Right cardiac atrium (tissue), 5 donors: ENCODE data around the gene POU2F1. TPM values are rescaled to one million over a fixed set of nuclear protein-coding genes. Genes with fewer than 3 reads are reported as not detected.

ENCODE experiments used
- ATAC-seq, 2 donors: fragments of 200-7000 bp; cut with Tn5 transposase; one replicate each; pipeline versions ENCODE4 v1.8.0 to v1.9.1; 2020; ENCODE audit warnings: moderate library complexity in 2 of 2, mild to moderate bottlenecking in 1 of 2
- DNase-seq, 3 donors: peaks; one replicate each; pipeline ENCODE4 v3.0.0-alpha.2; 2020
- H3K27ac ChIP-seq: one replicate; pipeline ENCODE4 v1.5.1; 2013; ENCODE audit warnings: mild to moderate bottlenecking, low read length, control low read depth, moderate library complexity
- H3K27me3 ChIP-seq: one replicate; pipeline ENCODE4 v1.6.1; 2013; ENCODE audit not compliant: control insufficient read depth, insufficient read depth
- H3K4me1 ChIP-seq: one replicate; pipeline ENCODE4 v1.6.1; 2013; ENCODE audit warnings: low read length; ENCODE audit not compliant: control insufficient read depth, insufficient read depth
- H3K4me3 ChIP-seq: one replicate; pipeline ENCODE4 v1.5.1; 2013; ENCODE audit warnings: low read length, control low read depth
- H3K9me3 ChIP-seq: one replicate; pipeline ENCODE4 v1.6.1; 2013; ENCODE audit warnings: low read length; ENCODE audit not compliant: control insufficient read depth
- WGBS: extraction: QIAGEN DNeasy Blood & Tissue Kit; methylation state at CpG from one replicate; pipeline ENCODE4 v1.1.7; 2013; 5-methylcytosine and 5-hydroxymethylcytosine counted together
- intact Hi-C, 4 donors: fragments of 100-400 bp; cut with DNase I; formaldehyde crosslinking; loops; one replicate each; pipeline versions ENCODE4 v1.11.0 to v1.14.0; 2022 to 2023
- polyA plus RNA-seq: library from polyadenylated mRNA; stranded (reverse); fragments of 200-250 nt; gene quantifications from one replicate; pipeline ENCODE4 v1.2.3, GENCODE V29; 2013
- total RNA-seq, 4 donors: library from RNA; stranded (reverse); fragmentation: NEBNext Ultra II Directional; extraction: Animal tissue kit (Norgen Biotek cat#: 25700); gene quantifications; one replicate each; pipeline ENCODE4 v1.2.1, GENCODE V29; 2021
- donor health status: healthy with polysubstance abuse.
- donor health status: DM: no; HTN: yes; CAD: no.
- donor health status: DM: no; HTN: no; CAD: no.
- donor health status: DM: no; HTN: yes; CAD: no; lungs with severe emphysema.
- donor health status: DM: yes; HTN: yes; CAD: no.

The POU2F1 gene
- total and polyA plus RNA-seq, 5 donors: 3.2 to 12.5 (median 9.6) TPM

DNA sequence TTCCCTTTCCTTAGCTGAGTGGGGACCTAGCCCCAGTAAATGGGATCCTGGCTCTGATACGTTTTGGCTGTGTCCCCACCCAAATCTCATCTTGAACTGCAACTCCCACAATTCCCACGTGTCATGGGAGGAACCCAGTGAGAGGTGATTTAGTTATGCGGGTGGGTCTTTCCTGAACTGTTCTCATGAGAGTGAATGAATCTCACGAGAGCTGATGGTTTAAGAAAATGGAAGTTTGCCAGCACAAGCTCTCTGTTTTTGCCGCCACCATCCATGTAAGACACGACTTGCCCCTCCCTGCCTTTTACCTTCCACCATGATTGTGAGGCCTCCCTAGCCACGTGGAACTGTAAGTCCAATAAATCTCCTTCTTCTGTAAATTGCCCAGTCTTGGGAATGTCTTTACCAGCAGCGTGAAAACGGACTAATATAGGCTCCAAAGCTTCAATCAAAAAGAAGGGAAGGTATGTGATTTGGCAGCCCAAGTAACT is 29.9 kb upstream of the POU2F1 start:
- ATAC-seq (no peak), DNase-seq (no peak)
- no peaks in the 10 kb centered on the region for H3K27me3 ChIP-seq
- no peak overlapping the region for H3K4me3 ChIP-seq
- 82% methylated on average over 9 of the region's 9 CpGs for WGBS
- no peaks in the 10 kb centered on the region for H3K4me1 ChIP-seq
- intact Hi-C loops: no loop called here
- no peaks in the 10 kb centered on the region for H3K9me3 ChIP-seq
- no peak overlapping the region for H3K27ac ChIP-seq

DNA sequence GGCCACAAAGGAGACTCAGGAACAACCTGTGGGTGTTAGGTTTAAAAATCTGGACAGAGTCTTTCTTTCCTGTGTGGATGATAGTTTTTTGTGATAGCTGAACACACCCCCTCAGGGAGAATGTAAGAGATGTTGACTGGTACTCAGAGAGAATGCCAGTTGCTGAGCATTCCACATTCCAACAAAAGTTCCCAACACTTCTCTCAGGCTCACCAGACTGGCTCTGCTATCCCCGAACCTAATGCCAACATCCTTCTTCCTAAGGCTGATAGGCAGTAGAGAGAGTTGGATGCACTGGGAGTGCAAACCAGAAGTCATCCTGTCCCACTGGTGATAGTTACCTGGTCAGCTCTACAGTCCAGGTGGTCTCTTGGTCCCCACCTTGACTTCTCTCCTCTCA is 28.7 kb upstream of the POU2F1 start:
- intact Hi-C loops: no loop called here
- H3K9me3 ChIP-seq: no peaks in the 10 kb centered on the region
- no peaks in the 10 kb centered on the region for H3K27me3 ChIP-seq
- WGBS: 53% methylated on average over 1 of the region's 1 CpG
- ATAC-seq (peak in 1 of 2 donors; percentile 48), DNase-seq (no peak)
- no peaks in the 10 kb centered on the region for H3K4me1 ChIP-seq
- no peak overlapping the region for H3K27ac ChIP-seq
- H3K4me3 ChIP-seq: no peak overlapping the region

- 82% methylated on average over 3 of the region's 3 CpGs for WGBS
- Histone ChIP-seq H3K27ac (no peak overlapping the region), H3K4me3 (no peak overlapping the region), H3K4me1 (no peaks in the 10 kb centered on the region), H3K9me3 (no peaks in the 10 kb centered on the region), H3K27me3 (no peaks in the 10 kb centered on the region)
- intact Hi-C loops: no loop called here
- ATAC-seq (no peak), DNase-seq (no peak)
These were observed 26.5 kb upstream of the POU2F1 start for GRCh38 chr1:167194182-167194581.

DNA sequence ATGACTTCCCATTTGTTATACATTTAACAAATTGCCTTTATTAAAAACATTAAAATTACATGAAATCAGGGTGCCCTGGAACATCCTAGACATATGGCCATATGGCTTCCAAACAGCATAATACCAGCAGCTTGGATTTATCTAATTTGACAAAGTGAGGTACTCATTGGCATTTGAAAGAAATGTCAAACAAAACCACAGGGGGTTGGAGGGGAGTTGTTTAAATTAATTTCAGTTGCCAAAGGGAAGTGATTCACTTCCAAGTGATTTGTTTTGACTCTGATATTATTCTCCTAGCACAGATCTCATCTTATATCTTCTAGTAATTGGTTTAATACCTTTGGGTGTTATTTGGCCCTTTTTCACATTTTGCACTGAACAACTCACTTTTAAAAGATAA is 24.5 kb upstream of the POU2F1 start:
- Histone ChIP-seq H3K9me3 (no peaks in the 10 kb centered on the region), H3K4me3 (no peak overlapping the region), H3K27me3 (no peaks in the 10 kb centered on the region), H3K27ac (no peak overlapping the region), H3K4me1 (no peaks in the 10 kb centered on the region)
- DNase-seq (no peak), ATAC-seq (no peak)
- intact Hi-C loops: no loop called here

GRCh38 chr1:167197236-167197635 is 23.4 kb upstream of the POU2F1 start:
- H3K27ac ChIP-seq: no peak overlapping the region
- no peaks in the 10 kb centered on the region for H3K4me1 ChIP-seq
- no peak overlapping the region for H3K4me3 ChIP-seq
- DNase-seq: no peak
- intact Hi-C loops: no loop called here
- no peaks in the 10 kb centered on the region for H3K27me3 ChIP-seq
- H3K9me3 ChIP-seq: no peaks in the 10 kb centered on the region
- WGBS: 0% methylated on average over 1 of the region's 1 CpG
- no peak for ATAC-seq

- Histone ChIP-seq H3K9me3 (no peaks in the 10 kb centered on the region), H3K4me3 (no peak overlapping the region), H3K27me3 (no peaks in the 10 kb centered on the region), H3K27ac (no peak overlapping the region), H3K4me1 (no peaks in the 10 kb centered on the region)
- ATAC-seq: no peak
- DNase-seq: no peak
- WGBS: 94% methylated on average over 4 of the region's 4 CpGs
- intact Hi-C loops: no loop called here
These were observed 23.0 kb upstream of the POU2F1 start for GRCh38 chr1:167197692-167198091.

GRCh38 chr1:167198518-167199133 is 22.1 kb upstream of the POU2F1 start:
- ATAC-seq (peak; percentile 38 to 44), DNase-seq (no peak)
- intact Hi-C loops: no loop called here
- Histone ChIP-seq H3K4me3 (no peak overlapping the region), H3K27me3 (no peaks in the 10 kb centered on the region), H3K4me1 (no peaks in the 10 kb centered on the region), H3K9me3 (no peaks in the 10 kb centered on the region), H3K27ac (no peak overlapping the region)
- WGBS: 52% methylated on average over 5 of the region's 5 CpGs

DNA sequence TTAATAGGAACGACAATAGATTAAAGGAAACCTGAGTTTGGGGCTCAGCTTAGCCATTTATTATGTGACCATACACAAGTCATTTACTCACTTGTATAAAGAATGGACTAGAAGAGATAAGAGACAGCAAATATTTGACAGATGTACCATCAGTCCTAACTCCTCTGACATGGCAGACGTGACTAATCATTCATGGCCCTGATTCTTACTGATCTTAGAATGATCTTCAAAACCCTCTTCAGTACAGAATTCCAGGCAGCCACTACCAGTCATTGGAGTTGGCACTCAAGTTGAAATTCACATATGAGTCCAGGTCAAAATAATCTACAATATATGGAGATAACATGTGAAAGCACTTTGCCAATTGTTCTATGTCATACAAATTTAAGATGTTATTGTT is 21.0 kb upstream of the POU2F1 start:
- H3K27me3 ChIP-seq: no peaks in the 10 kb centered on the region
- H3K9me3 ChIP-seq: no peaks in the 10 kb centered on the region
- DNase-seq: no peak
- intact Hi-C loops: no loop called here
- WGBS: 85% methylated on average over 2 of the region's 2 CpGs
- H3K27ac ChIP-seq: no peak overlapping the region
- H3K4me1 ChIP-seq: no peaks in the 10 kb centered on the region
- no peak for ATAC-seq
- H3K4me3 ChIP-seq: no peak overlapping the region

DNA sequence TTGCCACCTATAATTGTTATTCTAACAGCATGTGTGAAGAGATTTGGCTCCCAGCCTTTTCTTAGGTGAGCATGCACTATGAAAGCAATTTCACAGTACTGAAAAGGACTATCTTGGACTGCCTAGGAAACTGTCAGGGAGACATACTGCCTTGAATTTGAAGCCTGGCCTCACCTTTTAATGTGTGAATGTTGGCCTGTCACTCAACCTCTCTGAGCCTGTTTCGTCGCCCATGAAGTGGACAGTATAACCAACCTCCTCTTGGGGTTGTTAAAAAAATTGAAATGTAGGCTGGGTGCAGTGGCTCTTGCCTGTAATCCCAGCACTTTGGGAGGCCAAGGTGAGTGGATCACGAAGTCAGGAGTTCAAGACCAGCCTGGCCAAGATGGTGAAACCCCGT is 20.4 kb upstream of the POU2F1 start:
- H3K27me3 ChIP-seq: no peaks in the 10 kb centered on the region
- H3K27ac ChIP-seq: no peak overlapping the region
- no peak for ATAC-seq
- H3K9me3 ChIP-seq: no peaks in the 10 kb centered on the region
- H3K4me1 ChIP-seq: no peaks in the 10 kb centered on the region
- intact Hi-C loops: no loop called here
- H3K4me3 ChIP-seq: no peak overlapping the region
- WGBS: 92% methylated on average over 4 of the region's 4 CpGs
- no peak for DNase-seq

DNA sequence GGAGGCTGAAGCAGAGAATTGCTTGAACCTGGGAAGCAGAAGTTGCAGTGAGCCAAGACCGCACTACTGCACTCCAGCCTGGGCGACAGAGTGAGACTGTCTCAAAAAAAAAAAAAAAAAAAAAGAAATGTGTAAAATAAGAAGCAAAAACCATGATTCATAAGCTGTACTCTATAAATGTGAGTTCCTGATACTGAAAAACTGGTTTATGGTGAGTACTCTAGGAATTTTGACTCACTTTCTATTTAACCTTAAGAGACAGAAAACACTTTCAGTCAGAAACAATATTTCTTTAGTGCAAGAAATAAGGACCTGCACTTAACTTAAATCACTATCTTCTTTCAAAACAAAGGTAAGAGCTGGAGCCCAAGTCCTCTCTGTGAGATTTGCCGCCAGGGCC is 19.9 kb upstream of the POU2F1 start:
- intact Hi-C loops: no loop called here
- WGBS: 97% methylated on average over 3 of the region's 3 CpGs

DNA sequence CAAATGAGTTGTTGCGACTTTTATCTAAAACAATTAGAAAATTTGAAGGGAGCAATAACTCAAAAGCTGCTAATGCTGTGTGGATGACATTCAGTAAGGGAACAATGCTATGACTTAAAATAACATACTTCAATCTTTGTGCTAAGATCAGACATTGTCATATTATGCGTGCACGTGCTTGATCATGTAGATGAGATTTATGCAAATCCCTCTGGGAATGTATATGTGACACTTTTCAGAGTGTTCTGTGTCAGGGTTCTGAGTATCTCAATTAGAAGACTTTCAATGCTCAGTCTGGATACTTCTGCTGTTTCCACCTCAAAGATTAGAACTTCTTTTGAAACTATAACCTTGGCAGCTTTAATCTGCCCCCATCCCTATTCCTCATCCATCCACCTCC is 18.6 kb upstream of the POU2F1 start:
- H3K27ac ChIP-seq: no peak overlapping the region
- no peaks in the 10 kb centered on the region for H3K4me1 ChIP-seq
- no peak overlapping the region for H3K4me3 ChIP-seq
- intact Hi-C loops: no loop called here
- 82% methylated on average over 3 of the region's 3 CpGs for WGBS
- no peaks in the 10 kb centered on the region for H3K27me3 ChIP-seq
- ATAC-seq (no peak), DNase-seq (no peak)
- H3K9me3 ChIP-seq: no peaks in the 10 kb centered on the region

More for the DNA sequence above, 19.9 kb upstream of the POU2F1 start:
- no peak for DNase-seq
- no peak overlapping the region for H3K27ac ChIP-seq
- no peak for ATAC-seq
- no peak overlapping the region for H3K4me3 ChIP-seq
- H3K4me1 ChIP-seq: no peaks in the 10 kb centered on the region
- no peaks in the 10 kb centered on the region for H3K9me3 ChIP-seq
- no peaks in the 10 kb centered on the region for H3K27me3 ChIP-seq
